Nephron (organoid): Measurements from ENCODE around the gene LIME1.

ENCODE experiments used
- H3K27ac Mint-ChIP-seq, 3 experiments: 2 replicates each; pipeline ENCODE4 v1.8.0; 2020; ENCODE audit warnings: mixed read lengths in 3 of 3, mild to moderate bottlenecking in 2 of 3, moderate library complexity in 1 of 3
- H3K27me3 Mint-ChIP-seq: 2 replicates; pipeline ENCODE4 v1.8.0; 2021; ENCODE audit warnings: low read depth, mild to moderate bottlenecking, moderate library complexity, mixed read lengths
- H3K36me3 Mint-ChIP-seq: 2 replicates; pipeline ENCODE4 v1.8.0; 2020; ENCODE audit warnings: low read depth, mixed read lengths
- H3K4me1 Mint-ChIP-seq: 2 replicates; pipeline ENCODE4 v1.8.0; 2020; ENCODE audit warnings: mixed read lengths
- H3K4me3 Mint-ChIP-seq, 3 experiments: 2 replicates each; pipeline ENCODE4 v1.8.0; 2020; ENCODE audit warnings: mild to moderate bottlenecking in 3 of 3, mixed read lengths in 3 of 3, moderate library complexity in 2 of 3
- H3K9me3 Mint-ChIP-seq: 2 replicates; pipeline ENCODE4 v1.8.0; 2020; ENCODE audit warnings: mixed read lengths
- CTCF ChIP-seq, 3 experiments: fragments of 200-600 bp; sonication (generic); IDR thresholded peaks; one replicate each; pipeline ENCODE4 v1.5.0; 2021; ENCODE audit warnings: antibody characterized with exemption in 3 of 3; ENCODE audit not compliant: unreplicated experiment in 3 of 3

LIME1 gene

GRCh38 chr20:63747622-63748069, 11.2 kb downstream of the LIME1 start:
- no peak for TF ChIP-seq CTCF (IDR thresholded peaks at IDR 0.05; ENCODE audit: unreplicated experiment in 3 of 3)
- no peaks in the 10 kb centered on the region for H3K9me3 Mint-ChIP-seq
- H3K4me1 Mint-ChIP-seq = peaks cover 4% of the 10 kb centered on the region
- H3K27ac Mint-ChIP-seq = no peak overlapping the region
- no peak overlapping the region for H3K4me3 Mint-ChIP-seq
- H3K36me3 Mint-ChIP-seq = peaks cover 24% of the 10 kb centered on the region
- no peaks in the 10 kb centered on the region for H3K27me3 Mint-ChIP-seq

GRCh38 chr20:63748070-63748933, 11.8 kb downstream of the LIME1 start:
- TF ChIP-seq CTCF (IDR thresholded peaks at IDR 0.05; ENCODE audit: unreplicated experiment in 3 of 3) = no peak
- Mint-ChIP-seq H3K9me3 (no peaks in the 10 kb centered on the region), H3K27me3 (no peaks in the 10 kb centered on the region), H3K27ac (peak overlapping the region in 1 of 3 experiments; percentile 28), H3K4me1 (peaks cover 4% of the 10 kb centered on the region), H3K36me3 (peaks cover 23% of the 10 kb centered on the region), H3K4me3 (peak overlapping the region in 1 of 3 experiments; percentile 38)

- no peaks in the 10 kb centered on the region for H3K27me3 Mint-ChIP-seq
- H3K4me1 Mint-ChIP-seq = peaks cover 4% of the 10 kb centered on the region
- no peak for TF ChIP-seq CTCF (IDR thresholded peaks at IDR 0.05; ENCODE audit: unreplicated experiment in 3 of 3)
Observed at GRCh38 chr20:63748934-63749270, 12.4 kb downstream of the LIME1 start.

GRCh38 chr20:63749597-63750508, 13.4 kb downstream of the LIME1 start:
- TF ChIP-seq CTCF (IDR thresholded peaks at IDR 0.05; ENCODE audit: unreplicated experiment in 3 of 3) = no peak
- Mint-ChIP-seq H3K36me3 (peaks cover 15% of the 10 kb centered on the region), H3K27me3 (no peaks in the 10 kb centered on the region), H3K27ac (no peak overlapping the region), H3K4me3 (no peak overlapping the region), H3K9me3 (no peaks in the 10 kb centered on the region), H3K4me1 (peaks cover 4% of the 10 kb centered on the region)

More at GRCh38 chr20:63748934-63749270, 12.4 kb downstream of the LIME1 start:
- Mint-ChIP-seq H3K4me3 (no peak overlapping the region), H3K9me3 (no peaks in the 10 kb centered on the region), H3K36me3 (peaks cover 17% of the 10 kb centered on the region), H3K27ac (peak overlapping the region in 1 of 3 experiments; percentile 28)

GRCh38 chr20:63750807-63751470, 14.5 kb downstream of the LIME1 start:
- Mint-ChIP-seq H3K27me3 (no peaks in the 10 kb centered on the region), H3K4me3 (no peak overlapping the region), H3K9me3 (no peaks in the 10 kb centered on the region), H3K36me3 (peaks cover 11% of the 10 kb centered on the region), H3K27ac (no peak overlapping the region), H3K4me1 (no peaks in the 10 kb centered on the region)
- no peak for TF ChIP-seq CTCF (IDR thresholded peaks at IDR 0.05; ENCODE audit: unreplicated experiment in 3 of 3)
